GM10266 (cell line): Measurements from ENCODE around the gene PI4K2B.
"Not testable (repeated sequence)": the region's sequence is repeated elsewhere in the genome, so short reads cannot be mapped to it uniquely, and the experiment has no call there.

Source experiments
- DNase-seq: peaks from one replicate; pipeline ENCODE4 v3.0.0; 2012; ENCODE audit errors: extremely low spot score
- CTCF ChIP-seq: IDR thresholded peaks from 2 replicates; pipeline ENCODE4 v1.5.1; 2012; ENCODE audit warnings: mild to moderate bottlenecking, low read depth; ENCODE audit not compliant: control insufficient read depth, insufficient read depth; ENCODE audit errors: missing control alignments

Gene PI4K2B

DNA sequence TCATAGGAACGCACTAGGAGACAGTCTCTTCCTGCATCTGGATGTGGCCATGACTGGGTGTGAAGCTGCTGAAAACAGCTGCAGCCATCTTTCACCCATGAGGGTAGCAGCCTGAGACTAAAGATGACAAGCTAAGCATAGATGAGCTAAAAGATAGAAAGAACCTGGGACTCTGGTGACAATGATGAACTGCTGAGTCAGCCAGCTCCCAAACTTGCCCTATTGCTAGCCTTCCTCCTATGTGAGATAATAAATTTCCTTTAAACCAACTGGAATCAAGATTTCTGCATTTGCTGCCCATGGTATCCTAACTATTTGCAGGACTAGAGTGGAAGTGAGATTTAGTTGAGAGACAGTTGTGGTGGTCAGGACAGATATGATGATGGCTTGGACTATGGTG lies 21.0 kb upstream of the PI4K2B start:
- TF ChIP-seq CTCF, result no peak
- no peak for DNase-seq

GRCh38 chr4:25213347-25213979 lies 20.4 kb upstream of the PI4K2B start:
- TF ChIP-seq CTCF, result no peak
- DNase-seq, result no peak

DNA sequence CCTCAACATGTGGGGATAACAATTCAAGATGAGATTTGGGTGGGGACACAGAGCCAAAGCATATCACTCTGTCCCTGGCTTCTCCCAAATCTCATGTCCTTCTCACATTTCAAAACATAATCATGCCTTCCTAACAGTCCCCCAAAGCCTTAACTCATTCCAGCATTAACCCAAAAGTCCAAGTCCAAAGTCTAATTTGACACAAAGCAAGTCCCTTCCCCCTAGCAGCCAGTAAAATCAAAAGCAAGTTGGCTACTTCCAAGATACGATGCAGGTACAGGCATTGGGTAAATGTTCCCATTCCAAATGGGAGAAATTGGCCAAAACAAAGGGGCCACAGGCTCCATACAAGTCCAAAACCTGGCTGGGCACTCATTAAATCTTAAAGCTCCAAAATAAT lies 19.1 kb upstream of the PI4K2B start:
- DNase-seq, result not testable (repeated sequence)

DNA sequence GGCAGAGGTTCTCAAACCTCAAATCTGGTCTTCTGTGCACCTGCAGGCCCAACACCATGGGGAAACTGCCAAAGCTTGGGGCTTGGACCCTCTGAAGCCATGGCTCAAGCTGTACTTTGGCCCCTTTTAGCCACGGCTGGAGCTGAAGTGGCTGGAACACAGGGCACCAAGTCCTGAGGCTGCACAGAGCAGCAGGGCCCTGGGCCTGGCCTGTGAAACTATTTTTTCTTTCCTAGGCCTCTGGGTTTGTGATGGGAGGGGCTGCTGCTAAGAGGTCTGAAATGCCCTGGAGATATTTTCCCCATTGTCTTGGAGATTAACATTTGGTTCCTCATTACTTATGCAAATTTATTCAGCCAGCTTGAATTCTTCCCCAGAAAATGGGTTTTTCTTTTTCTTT lies 18.3 kb upstream of the PI4K2B start:
- TF ChIP-seq CTCF, result no peak
- DNase-seq, result no peak

- DNase-seq, result no peak
- TF ChIP-seq CTCF, result no peak
Observed at GRCh38 chr4:25221377-25221776, 12.5 kb upstream of the PI4K2B start.

DNA sequence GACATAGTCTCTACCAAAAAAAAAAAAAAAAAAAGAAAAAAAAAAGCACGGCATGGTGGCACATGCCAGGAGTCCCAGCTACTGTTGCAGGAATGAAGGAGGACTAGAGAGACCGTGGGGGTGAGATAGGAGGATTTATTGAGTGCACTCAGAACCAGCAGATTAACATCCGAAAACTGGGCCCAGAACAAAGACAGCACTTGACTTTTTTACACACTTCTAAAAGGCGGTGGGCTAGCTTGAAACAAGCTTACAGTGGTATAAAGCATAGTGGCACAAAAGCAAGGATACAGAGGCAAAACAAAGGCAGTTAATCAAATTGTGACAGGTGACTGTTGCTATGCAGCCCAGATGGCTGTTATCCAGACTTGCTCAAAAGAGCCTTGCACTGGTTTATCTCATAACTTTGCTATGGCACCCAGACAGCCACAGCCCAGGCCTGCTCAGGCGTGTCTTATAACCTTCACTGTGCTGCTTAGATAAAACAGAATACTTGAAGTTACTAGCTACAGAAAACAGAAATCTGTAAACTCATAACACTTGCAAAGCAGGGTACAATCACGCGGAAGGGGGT lies 9.9 kb upstream of the PI4K2B start:
- no peak for TF ChIP-seq CTCF
- DNase-seq, result no peak

DNA sequence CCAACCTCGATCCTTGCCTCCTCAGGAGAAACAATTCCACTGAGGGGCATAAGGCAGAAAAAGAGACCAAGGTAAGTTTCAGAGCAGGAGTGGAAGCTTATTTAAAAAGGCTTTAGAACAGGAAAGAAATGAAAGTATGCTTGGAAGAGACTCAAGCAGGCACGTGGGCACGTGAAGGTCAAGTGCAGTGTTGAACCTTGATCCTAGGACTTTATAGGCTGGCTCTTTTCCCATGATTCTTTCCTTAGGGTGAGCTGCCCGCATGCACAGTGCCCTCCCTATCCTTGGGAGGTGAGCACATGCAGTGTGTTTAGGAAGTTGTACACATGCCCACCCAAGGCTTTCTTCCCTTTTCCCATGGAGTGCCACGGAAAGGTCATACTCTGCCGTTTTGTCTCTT lies 4.0 kb upstream of the PI4K2B start:
- no peak for DNase-seq
- no peak for TF ChIP-seq CTCF

DNA sequence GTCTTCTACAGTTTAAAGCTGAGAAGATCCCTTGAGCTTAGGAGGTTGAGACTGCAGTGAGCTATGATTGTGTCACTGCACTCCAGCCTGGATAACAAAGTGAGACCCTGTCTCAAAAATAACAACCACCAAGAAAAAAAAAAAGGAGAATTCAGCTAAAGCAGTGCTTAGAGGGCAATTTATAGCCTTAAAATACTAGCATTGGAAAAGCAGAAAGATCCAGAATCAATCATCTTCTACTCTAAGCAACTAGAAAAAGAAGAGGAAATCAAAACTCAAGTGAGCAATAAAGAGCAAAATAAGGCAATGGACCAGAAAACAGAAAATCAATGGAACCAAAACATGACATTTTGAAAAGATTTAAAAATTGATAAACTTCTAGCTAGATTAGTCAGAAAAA lies 639 bp upstream of the PI4K2B start:
- DNase-seq, result no peak
- TF ChIP-seq CTCF, result no peak
